Measurements from ENCODE around the gene PCMTD2. TPM values are rescaled to one million over a fixed set of nuclear protein-coding genes. Genes with fewer than 3 reads are reported as not detected.

PCMTD2 gene
- total and polyA plus RNA-seq, 2 of the 13 experiments (the other 11 are each of a cell fraction or from before 2014, with no cell fraction given) = 47.0 to 76.9 TPM

- TF ChIP-seq PRDM10 (CRISPR knock-in tag; IDR thresholded peaks at IDR 0.05; ENCODE audit: low read depth) (peak; percentile 37; the same call in 1 of the 2 replicates), KDM4B (CRISPR knock-in tag; IDR thresholded peaks at IDR 0.05) (0 out of 2 replicates have a peak, but pooled peaks have one; percentile 67), ZNF10 (CRISPR knock-in tag; IDR thresholded peaks at IDR 0.05; ENCODE audit: borderline replicate concordance, low read depth) (no peak), STAT5B (CRISPR knock-in tag; IDR thresholded peaks at IDR 0.05) (no peak), ZNF574 (CRISPR knock-in tag; IDR thresholded peaks at IDR 0.05) (peak; percentile 83), IKZF4 (CRISPR knock-in tag; IDR thresholded peaks at IDR 0.05; ENCODE audit: borderline replicate concordance, low read depth, not compliant biosample characterization) (no peak), MXD4 (CRISPR knock-in tag; IDR thresholded peaks at IDR 0.05) (peak; percentile 65; the same call in 1 of the 2 replicates), ATF2 (CRISPR knock-in tag; IDR thresholded peaks at IDR 0.05) (peak; percentile 85), ZNF224 (CRISPR knock-in tag; IDR thresholded peaks at IDR 0.05) (no peak), ATAD3A (CRISPR knock-in tag; IDR thresholded peaks at IDR 0.05) (no peak), TSC22D2 (CRISPR knock-in tag; IDR thresholded peaks at IDR 0.05; ENCODE audit: borderline replicate concordance) (no peak), HNF1A (IDR thresholded peaks at IDR 0.05; ENCODE audit: low read depth) (peak; percentile 64; the same call in 1 of the 2 replicates), HNF1A (CRISPR knock-in tag; IDR thresholded peaks at IDR 0.05; ENCODE audit: borderline replicate concordance) (peak; percentile 77; the same call in 1 of the 2 replicates), ZMAT3 (CRISPR knock-in tag; conservative IDR thresholded peaks at IDR 0.05) (0 out of 2 replicates have a peak, but pooled peaks have one; percentile 66), ZNF432 (CRISPR knock-in tag; IDR thresholded peaks at IDR 0.05; ENCODE audit: borderline replicate concordance) (no peak), MTA3 (CRISPR knock-in tag; IDR thresholded peaks at IDR 0.05) (no peak), SAP130 (CRISPR knock-in tag; IDR thresholded peaks at IDR 0.05; ENCODE audit: low read depth) (peak; percentile 89)
Measured at GRCh38 chr20:64242797-64243475, 12.6 kb upstream of the PCMTD2 start (continued).
